ENCODE data around the gene TRIM54.
"Not testable (repeated sequence)": the region's sequence is repeated elsewhere in the genome, so short reads cannot be mapped to it uniquely, and the experiment has no call there.

TRIM54 gene

GRCh38 chr2:27315122-27315521 is 32.9 kb downstream of the TRIM54 start:
- DNase-seq: no peak

DNA sequence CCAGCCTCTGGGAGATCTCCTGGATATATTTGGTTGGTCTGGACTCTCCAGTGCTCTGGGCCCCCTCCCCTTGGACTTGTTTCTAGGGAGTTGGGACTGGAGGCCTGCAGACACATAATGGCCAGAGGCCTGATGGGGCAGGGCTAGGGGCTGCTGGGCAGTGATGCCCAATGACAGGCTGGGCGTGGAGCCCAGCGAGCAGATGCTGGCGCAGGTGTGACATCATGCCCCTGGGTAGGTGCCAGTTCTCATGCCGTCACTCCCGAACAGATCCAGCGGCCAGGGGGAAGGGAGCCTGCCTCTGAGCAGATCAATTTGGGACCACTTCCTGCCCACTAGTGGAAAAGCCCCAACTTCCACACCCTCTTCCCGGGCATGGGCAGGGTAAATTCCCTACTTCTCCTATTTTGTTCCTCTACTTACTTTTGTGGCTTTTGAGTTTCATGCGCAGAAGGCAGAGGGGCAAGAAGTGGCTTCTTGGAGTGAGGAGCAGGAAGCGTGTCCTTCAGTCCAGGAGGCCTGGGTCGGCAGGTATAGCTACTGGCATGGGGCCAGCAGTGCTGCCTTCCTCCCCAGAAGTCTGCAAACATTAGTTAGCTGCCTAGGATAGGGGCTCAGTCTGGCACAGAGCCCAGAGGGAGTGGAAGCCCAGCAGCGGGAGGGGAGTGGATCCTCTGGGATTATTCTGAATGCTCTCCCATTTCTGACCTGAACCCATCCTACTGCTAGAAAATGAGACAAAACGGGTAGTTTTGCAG is 34.6 kb downstream of the TRIM54 start:
- DNase-seq: no peak

DNA sequence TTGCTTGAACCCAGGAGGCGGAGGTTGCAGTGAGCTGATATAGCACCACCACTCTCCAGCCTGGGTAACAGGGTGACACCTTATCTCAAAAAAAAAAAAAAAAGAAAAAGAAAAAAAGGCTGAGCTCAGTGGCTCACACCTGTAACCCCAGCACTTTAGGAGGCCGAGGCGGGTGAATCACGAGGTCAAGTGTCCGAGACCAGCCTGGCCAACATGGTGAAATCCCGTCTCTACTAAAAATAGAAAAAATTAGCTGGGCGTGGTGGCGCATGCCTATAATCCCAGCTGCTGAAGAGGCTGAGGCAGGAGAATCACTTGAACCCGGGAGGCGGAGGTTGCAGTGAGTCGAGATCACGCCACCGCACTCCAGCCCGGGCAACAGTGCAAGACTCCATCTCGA is 37.6 kb downstream of the TRIM54 start:
- not testable (repeated sequence) for DNase-seq

DNA sequence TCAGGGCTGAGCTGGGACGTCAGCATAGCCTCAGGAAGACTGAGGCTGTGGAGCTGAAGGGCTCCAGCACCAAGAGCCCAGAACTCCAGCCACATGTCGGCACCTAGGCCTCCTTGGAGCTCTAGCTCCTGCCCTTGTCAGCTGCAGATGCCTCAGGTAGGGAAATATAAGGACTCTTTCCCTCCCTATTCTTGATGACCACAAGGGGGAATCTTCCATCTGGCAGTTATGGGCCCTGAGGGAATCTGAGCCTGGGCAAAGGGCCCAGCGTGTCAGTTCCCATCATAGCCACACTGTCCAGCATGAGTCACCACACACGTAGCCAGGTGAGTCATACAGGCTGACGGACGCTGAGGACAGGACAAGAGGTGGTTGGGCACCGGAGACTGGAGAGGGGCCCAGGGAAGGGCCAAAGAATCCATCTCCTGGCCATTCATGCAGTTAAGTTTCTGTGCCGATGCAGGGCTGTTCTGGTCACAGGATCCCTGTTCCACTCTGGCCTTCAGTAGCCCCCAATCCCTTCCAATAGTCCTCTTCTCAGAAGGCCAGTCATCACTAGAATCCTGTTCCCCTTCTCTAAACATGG is 38.8 kb downstream of the TRIM54 start:
- DNase-seq: peak; percentile 33

- peak; percentile 36 for DNase-seq
Observed at GRCh38 chr2:27322301-27322765, 40.1 kb downstream of the TRIM54 start.

DNA sequence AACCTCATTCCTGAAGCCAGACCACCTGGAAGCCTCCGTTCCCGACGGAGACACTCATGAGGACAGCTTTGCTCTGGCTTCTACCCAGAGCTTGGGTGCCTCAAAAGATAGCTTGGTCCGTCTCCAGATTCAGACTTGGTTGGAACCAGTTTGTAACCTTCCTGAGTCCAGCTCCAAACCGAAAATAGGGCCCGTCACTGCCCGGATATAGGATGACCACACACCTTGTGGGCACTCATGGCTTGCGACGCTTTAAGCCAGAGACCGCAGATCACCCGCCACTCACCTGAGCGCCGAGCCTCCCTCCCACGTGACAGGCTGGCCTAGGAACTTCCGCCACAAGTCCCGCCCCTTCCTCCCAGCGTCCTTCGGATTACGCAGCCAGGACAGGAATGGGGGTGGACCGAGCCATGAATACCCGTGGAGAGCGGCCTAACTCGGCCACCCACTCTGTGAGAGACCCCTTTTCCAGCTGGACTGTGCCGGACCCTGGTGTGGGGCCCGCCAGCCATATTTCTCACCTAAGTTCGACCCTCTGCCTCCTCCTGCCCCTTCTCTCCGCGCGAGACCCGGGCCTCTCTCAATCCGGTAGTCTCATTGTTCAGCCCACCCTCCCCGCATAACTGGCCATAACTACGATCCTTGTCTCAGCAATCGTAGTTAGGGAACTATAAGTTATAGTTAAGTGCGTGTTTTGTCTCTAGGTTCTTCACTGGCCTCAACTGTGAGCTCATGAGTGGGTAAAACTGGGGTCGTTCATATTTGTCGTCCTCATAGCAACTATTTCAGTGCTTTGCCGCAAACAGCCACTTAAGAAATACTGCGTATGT is 40.8 kb downstream of the TRIM54 start, which contains the start of gene MPV17:
TSS of gene MPV17 (minus strand) at position 332 of the 830 bp plus-strand sequence. CDS start 580 bp downstream, outside the sequence.
- DNase-seq: peak; percentile 94

DNA sequence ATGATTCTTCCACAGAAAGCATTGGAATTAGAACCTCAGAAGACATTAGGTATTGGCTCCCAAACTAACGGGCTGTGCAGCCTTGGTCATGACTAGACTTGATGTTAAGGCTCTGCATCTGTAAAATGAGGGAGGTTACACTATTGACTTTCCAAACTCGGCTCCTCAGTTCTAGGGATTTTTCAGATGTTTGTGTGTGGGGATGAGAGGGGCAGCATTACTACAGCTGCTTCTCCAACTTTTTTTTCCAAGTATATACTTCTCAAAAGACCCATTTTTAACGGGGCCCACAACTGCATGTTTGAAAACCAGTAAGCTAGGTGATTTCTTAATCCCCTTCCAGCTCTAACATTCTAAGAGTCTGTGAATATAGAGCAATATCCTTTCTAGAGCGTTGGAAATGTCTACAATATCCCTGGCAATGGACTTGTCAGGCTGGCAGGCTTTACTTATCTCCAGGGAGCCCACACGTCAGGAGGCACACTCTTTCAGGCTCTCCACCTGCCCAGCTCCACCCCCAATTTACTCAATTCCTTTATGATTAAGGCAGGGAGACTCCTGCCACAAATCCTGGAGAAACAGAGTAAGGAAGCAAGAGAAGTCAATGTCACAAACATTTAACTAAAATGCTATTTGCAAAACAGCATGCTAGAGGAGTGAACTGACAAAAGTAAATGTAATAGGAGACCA is 41.5 kb downstream of the TRIM54 start:
- DNase-seq: peak; percentile 40

DNA sequence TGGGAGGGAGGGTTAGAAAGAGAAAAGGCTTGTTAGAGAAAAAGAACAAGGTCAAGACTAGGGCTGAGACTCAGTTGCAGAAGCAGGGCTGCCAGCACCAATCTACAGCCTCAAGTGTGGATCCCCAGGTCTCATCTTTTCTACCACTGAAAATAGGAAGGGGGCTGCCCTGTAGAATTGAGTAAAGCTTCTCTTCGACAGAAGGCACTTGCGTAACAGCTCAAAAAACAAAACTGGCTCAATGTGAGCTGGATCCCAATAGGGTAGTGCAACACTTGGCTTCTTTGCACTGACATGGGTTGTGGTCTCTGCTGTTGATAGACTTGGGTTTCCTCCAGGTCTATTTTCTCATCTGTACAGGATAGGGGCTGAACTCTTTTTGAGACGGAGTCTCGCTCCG is 42.5 kb downstream of the TRIM54 start:
- DNase-seq: no peak

GRCh38 chr2:27335311-27335710 is 53.1 kb downstream of the TRIM54 start:
- DNase-seq: no peak

DNA sequence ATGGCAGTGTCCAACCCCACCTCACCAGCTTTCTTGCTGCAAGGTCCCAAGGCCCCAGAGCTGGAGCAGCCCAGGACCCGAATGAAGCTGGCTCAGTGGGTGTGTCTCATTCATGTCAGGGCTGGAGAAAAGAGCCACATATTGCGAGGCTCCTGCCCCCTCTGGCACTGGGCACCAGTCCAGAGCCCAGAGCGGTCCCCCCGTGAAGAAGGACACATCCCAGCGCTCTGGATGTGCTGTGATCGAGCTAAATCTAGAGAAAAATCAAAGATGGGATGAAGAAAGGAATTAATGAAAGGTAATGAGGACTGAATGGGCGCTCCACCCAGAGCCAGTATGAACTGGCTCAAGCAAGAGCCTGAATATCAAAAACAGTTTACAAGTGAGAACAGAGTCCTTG is 53.9 kb downstream of the TRIM54 start:
- no peak for DNase-seq

DNA sequence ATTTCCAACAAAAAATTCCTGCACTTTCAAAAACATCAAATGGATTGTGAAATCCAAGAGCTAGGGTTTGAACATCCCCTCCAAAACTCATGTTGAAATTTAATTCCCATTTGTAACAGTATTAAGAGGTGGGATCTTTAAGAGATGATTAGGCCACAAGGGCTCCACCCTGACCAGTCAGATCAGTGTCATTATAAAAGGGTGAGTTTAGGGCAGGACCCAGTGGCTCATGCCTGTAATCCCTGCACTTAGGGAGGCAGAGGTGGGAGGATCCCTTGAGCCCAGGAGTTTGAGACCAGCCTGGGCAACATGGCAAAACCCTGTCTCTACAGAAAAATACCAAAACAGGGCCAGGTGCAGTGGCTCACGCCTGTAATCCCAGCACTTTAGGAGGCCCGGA is 65.4 kb downstream of the TRIM54 start:
- DNase-seq: no peak

DNA sequence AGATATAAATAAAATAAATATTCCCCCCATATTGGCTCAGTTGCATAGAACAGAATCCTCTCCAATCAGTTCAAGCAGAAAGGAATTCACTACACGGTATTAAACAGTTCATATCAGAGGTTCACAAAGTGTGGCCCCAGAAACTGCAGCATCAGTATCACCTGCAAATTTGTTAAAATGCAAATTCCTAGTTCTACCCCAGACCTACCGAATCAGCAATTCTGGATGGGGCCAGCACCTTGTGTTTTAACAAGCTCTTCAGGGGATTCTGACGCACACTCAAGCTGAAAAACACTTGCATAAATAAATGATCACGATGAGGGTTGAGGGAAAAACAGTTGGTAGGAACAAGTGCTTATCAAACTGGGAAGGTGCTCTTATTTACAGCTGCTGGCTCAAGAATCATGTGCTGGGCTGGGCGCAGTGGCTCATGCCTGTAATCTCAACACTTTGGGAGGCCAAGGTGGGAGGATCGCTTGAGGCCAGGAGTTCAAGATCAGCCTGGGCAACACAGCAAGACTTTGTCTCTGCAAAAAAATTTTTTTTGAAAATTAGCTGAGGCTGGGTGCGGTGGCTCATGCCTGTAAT is 68.0 kb downstream of the TRIM54 start:
- DNase-seq: no peak

- no peak for DNase-seq
Observed at GRCh38 chr2:27351802-27352598, 69.8 kb downstream of the TRIM54 start.

DNA sequence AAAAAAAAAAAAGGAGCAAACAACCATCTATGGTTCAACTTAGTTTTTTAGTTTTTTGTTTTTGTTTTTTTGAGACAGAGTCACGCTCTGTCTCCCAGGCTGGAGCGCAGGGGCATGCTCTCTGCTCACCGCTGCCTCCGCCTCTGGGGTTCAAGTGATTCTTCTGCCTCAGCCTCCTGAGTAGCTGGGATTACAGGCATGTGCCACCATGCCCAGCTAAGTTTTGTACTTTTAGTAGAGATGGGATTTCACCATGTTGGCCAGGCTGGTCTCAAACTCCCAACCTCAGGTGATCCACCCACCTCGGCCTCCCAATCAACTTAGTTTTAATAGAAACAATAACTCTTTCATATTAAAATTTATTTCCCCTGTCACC is 71.1 kb downstream of the TRIM54 start:
- not testable (repeated sequence) for DNase-seq

DNA sequence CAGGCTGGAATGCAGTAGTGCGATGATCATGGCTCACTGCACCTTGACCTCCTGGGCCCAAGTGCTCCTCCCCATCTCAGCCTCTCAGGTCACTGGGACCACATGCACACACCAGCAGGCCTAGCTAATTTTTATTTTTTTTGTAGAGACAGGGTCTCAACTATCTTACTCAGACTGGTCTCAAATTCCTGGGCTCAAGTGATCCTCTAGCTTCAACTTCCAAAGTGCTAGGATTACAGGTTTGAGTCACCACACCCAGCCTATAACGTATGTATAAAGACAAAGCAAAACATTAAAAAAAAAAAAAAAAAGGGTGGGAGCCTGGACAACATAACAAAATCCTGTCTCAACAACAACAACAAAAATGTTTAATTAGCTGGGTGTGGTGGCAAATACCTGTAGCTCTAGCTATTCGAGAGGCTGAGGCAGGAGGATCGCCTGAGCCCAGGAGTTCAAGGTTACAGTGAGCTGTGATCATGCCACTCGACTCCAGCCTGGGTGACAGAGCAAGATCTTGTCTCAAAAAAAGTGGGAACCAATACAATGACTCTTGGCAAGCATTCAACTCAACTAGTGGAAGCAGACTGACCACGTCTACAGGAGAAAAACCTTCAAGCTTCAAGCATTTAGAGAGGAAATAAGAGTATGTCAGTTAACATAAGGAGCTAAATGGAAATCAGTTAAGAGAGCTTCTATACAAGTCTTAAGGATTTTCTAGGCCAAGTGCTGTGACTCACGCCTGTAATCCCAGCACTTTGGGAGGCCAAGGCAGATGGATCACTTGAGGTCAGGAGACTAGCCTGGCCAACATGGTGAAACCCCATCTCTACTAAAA is 71.8 kb downstream of the TRIM54 start:
- DNase-seq: peak; percentile 90

DNA sequence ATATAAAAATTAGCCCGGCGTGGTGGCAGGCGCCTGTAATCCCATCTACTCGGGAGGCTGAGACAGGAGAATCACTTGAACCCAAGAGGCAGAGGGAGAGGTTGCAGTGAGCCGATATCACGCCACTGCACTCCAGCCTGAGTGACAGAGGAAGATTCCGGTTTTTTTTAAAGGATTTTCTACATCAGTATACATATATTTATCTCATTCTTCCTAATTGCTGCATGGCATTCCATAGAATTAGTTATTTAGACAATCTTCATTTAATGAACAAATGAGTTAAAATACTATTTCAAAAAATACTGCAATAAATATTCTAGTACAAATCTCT is 72.3 kb downstream of the TRIM54 start:
- no peak for DNase-seq

- DNase-seq: peak; percentile 92
Observed at GRCh38 chr2:27356056-27356381, 73.8 kb downstream of the TRIM54 start.

GRCh38 chr2:27356382-27357181 is 74.4 kb downstream of the TRIM54 start, which contains the start of gene GTF3C2:
Gene GTF3C2, minus strand, starts transcription at chr2:27356764. Its CDS starts 13,210 bp downstream, at chr2:27343554.
- peak; percentile 99 for DNase-seq

Measured in OCI-M1 (cell line).